ENCODE results near the gene TFEC. TPM values are rescaled to one million over a fixed set of nuclear protein-coding genes. Genes with fewer than 3 reads are reported as not detected.

TFEC gene
- total RNA-seq, 1 experiment from 2014 or later, result 0.12 TPM

DNA sequence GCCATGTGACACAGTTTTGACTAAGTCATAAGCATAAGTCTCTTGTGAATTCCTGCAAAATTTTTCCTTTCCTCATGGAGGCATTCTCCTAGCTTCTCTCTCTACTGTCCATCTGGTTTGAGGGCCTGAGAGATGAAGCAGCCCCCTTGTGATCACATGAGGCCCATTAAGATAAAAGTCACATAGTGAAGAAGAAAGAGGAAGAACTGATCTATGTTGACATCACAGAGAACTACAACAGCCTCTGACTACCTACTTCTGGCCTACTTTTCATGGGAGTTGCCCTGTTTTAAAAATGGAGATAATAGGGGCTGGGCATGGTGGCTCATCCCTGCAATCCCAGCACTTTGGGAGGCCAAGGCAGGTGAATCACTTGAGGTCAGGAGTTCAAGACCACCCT lies 50.4 kb downstream of the TFEC start:
- Histone ChIP-seq H3K4me2 (ENCODE audit: low read length) (no peak overlapping the region), H2AFZ (ENCODE audit: low read depth, low read length, poor library complexity, severe bottlenecking) (no peak overlapping the region), H3K4me3 (replicated peaks in 1 of 2; ENCODE audit: low read depth in 1 of 2, low read length in 2 of 2) (no peak overlapping the region), H3K9me3 (ENCODE audit: control insufficient read depth in 1 of 2, insufficient read depth in 1 of 2, low read depth in 1 of 2, low read length in 2 of 2) (no peaks in the 10 kb centered on the region), H4K20me1 (ENCODE audit: insufficient read depth) (no peaks in the 10 kb centered on the region), H3K79me2 (ENCODE audit: insufficient read depth, low read length) (no peaks in the 10 kb centered on the region), H3K36me3 (ENCODE audit: control insufficient read depth in 1 of 2, insufficient read depth in 2 of 2, low read length in 2 of 2) (no peaks in the 10 kb centered on the region), H3K27me3 (ENCODE audit: insufficient read depth, low read length) (no peaks in the 10 kb centered on the region), H3K9me2 (ENCODE audit: insufficient read depth) (no peaks in the 10 kb centered on the region), H3K27ac (ENCODE audit: low read depth, low read length) (no peak overlapping the region), H3K9ac (ENCODE audit: low read length) (no peak overlapping the region), H3K4me1 (ENCODE audit: control insufficient read depth in 1 of 2, insufficient read depth in 2 of 2, low read length in 2 of 2) (no peaks in the 10 kb centered on the region)
- ChIA-PET POLR2A (no interaction called here), CTCF (no interaction called here), RAD21 (ENCODE audit: low non-redundant PET in 1 of 2, low total read pairs in 2 of 2, uncharacterized antibody in 2 of 2, unreplicated experiment in 2 of 2) (no interaction called here)
- ATAC-seq (no peak), DNase-seq (ENCODE audit: low read depth, low spot score) (no peak)
- intact Hi-C loops (cut with micrococcal nuclease), result no loop called here
- no TSS peak for BruUV-seq (replicated peaks)
- no peak for TF ChIP-seq ZNF274 (IDR thresholded peaks at IDR 0.05; ENCODE audit: low read depth, low read length)
- TF ChIP-seq, protein P1, sequence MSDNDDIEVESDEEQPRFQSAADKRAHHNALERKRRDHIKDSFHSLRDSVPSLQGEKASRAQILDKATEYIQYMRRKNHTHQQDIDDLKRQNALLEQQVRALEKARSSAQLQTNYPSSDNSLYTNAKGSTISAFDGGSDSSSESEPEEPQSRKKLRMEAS (IDR thresholded peaks at IDR 0.05), result no peak
- no peak for TF ChIP-seq RAD21 (IDR thresholded peaks at IDR 0.05; ENCODE audit: low read depth)
- no peak for TF ChIP-seq JUND (IDR thresholded peaks at IDR 0.05)
- no peak for TF ChIP-seq EZH2phosphoT487 (IDR thresholded peaks at IDR 0.05; ENCODE audit: borderline replicate concordance)
- TF ChIP-seq YY1 (IDR thresholded peaks at IDR 0.05; ENCODE audit: extremely low read depth, insufficient replicate concordance, low read depth, low read length), result no peak
- TF ChIP-seq POLR2AphosphoS5 (IDR thresholded peaks at IDR 0.05; ENCODE audit: low read depth, low read length), result no peak

DNA sequence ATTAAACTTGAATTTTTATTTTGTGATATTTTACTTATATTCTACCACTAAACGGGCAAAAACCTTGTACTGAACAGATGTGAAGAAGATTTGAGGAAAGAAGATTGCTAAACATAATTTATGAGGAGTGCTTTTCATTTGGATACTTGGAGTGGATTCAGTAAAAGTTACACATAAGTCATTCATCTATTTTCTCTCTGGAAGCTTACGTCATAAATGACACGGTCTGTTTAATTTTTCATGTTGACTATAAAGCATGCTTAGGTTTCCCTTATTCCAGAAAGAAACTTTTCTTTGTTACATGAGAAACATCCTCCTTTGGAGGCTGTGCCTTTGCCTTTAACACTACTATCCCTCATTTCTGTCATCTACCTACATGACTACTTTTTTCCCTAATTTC lies 53.9 kb downstream of the TFEC start:
- Histone ChIP-seq H3K4me2 (ENCODE audit: low read length) (no peak overlapping the region), H4K20me1 (ENCODE audit: insufficient read depth) (no peaks in the 10 kb centered on the region), H3K79me2 (ENCODE audit: insufficient read depth, low read length) (no peaks in the 10 kb centered on the region), H3K27me3 (ENCODE audit: insufficient read depth, low read length) (no peaks in the 10 kb centered on the region), H3K9me3 (ENCODE audit: control insufficient read depth in 1 of 2, insufficient read depth in 1 of 2, low read depth in 1 of 2, low read length in 2 of 2) (no peaks in the 10 kb centered on the region), H3K9ac (ENCODE audit: low read length) (no peak overlapping the region), H3K27ac (ENCODE audit: low read depth, low read length) (no peak overlapping the region), H3K36me3 (ENCODE audit: control insufficient read depth in 1 of 2, insufficient read depth in 2 of 2, low read length in 2 of 2) (no peaks in the 10 kb centered on the region), H2AFZ (ENCODE audit: low read depth, low read length, poor library complexity, severe bottlenecking) (no peak overlapping the region), H3K4me1 (ENCODE audit: control insufficient read depth in 1 of 2, insufficient read depth in 2 of 2, low read length in 2 of 2) (no peaks in the 10 kb centered on the region), H3K4me3 (replicated peaks in 1 of 2; ENCODE audit: low read depth in 1 of 2, low read length in 2 of 2) (no peak overlapping the region), H3K9me2 (ENCODE audit: insufficient read depth) (no peaks in the 10 kb centered on the region)
- POLR2A ChIA-PET, result no interaction called here
- DNase-seq (ENCODE audit: low read depth, low spot score) (no peak), ATAC-seq (no peak)
- CTCF ChIA-PET, result no interaction called here
- intact Hi-C loops (cut with micrococcal nuclease), result no loop called here
- RAD21 ChIA-PET (ENCODE audit: low non-redundant PET in 1 of 2, low total read pairs in 2 of 2, uncharacterized antibody in 2 of 2, unreplicated experiment in 2 of 2), result no interaction called here
- no TSS peak for BruUV-seq (replicated peaks)
- TF ChIP-seq JUND (IDR thresholded peaks at IDR 0.05), result no peak
- TF ChIP-seq YY1 (IDR thresholded peaks at IDR 0.05; ENCODE audit: extremely low read depth, insufficient replicate concordance, low read depth, low read length), result no peak
- TF ChIP-seq FOSL1 (IDR thresholded peaks at IDR 0.05; ENCODE audit: low read depth), result no peak
- no peak for TF ChIP-seq POLR2A (IDR thresholded peaks at IDR 0.05; ENCODE audit: borderline replicate concordance, extremely low read depth, insufficient read depth, insufficient read length)
- TF ChIP-seq, protein P2, sequence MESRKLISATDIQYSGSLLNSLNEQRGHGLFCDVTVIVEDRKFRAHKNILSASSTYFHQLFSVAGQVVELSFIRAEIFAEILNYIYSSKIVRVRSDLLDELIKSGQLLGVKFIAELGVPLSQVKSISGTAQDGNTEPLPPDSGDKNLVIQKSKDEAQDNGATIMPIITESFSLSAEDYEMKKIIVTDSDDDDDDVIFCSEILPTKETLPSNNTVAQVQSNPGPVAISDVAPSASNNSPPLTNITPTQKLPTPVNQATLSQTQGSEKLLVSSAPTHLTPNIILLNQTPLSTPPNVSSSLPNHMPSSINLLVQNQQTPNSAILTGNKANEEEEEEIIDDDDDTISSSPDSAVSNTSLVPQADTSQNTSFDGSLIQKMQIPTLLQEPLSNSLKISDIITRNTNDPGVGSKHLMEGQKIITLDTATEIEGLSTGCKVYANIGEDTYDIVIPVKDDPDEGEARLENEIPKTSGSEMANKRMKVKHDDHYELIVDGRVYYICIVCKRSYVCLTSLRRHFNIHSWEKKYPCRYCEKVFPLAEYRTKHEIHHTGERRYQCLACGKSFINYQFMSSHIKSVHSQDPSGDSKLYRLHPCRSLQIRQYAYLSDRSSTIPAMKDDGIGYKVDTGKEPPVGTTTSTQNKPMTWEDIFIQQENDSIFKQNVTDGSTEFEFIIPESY (IDR thresholded peaks at IDR 0.05; ENCODE audit: extremely low read depth, insufficient replicate concordance, low read length), result no peak
- TF ChIP-seq CEBPB (IDR thresholded peaks at IDR 0.05; ENCODE audit: low read depth), result no peak
- no peak for TF ChIP-seq EGR1 (IDR thresholded peaks at IDR 0.05; ENCODE audit: low read depth)
- TF ChIP-seq TCF7L2 (IDR thresholded peaks at IDR 0.05; ENCODE audit: borderline replicate concordance, extremely low read depth, insufficient read depth, insufficient read length), result no peak
- no peak for TF ChIP-seq ZNF274 (IDR thresholded peaks at IDR 0.05; ENCODE audit: low read depth, low read length)
- TF ChIP-seq, protein P3, sequence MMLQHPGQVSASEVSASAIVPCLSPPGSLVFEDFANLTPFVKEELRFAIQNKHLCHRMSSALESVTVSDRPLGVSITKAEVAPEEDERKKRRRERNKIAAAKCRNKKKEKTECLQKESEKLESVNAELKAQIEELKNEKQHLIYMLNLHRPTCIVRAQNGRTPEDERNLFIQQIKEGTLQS (IDR thresholded peaks at IDR 0.05), result no peak
- no peak for TF ChIP-seq RAD21 (IDR thresholded peaks at IDR 0.05; ENCODE audit: low read depth)
- TF ChIP-seq CBX3 (IDR thresholded peaks at IDR 0.05; ENCODE audit: low read depth), result no peak

Measured in HCT116 (cell line).